K562 (cell line): ENCODE data around the gene RBM12. TPM values are rescaled to one million over a fixed set of nuclear protein-coding genes. Genes with fewer than 3 reads are reported as not detected.

Source experiments
- ASH1L ChIP-seq: fragments of 450-650 bp; IDR thresholded peaks from 2 replicates; pipeline ENCODE4 v1.6.1; 2018; ENCODE audit warnings: borderline replicate concordance, mild to moderate bottlenecking, low read depth; ENCODE audit not compliant: partially characterized antibody
- CBFA2T3 ChIP-seq: fragments of 450-650 bp; IDR thresholded peaks from 2 replicates; pipeline ENCODE4 v1.6.1; 2017
- FOXA3 ChIP-seq, 2 experiments: fragments of 450-650 bp in 1 of 2; sonication (generic) in 1 of 2; formaldehyde crosslinking; IDR thresholded peaks in 1 of 2; conservative IDR thresholded peaks in 1 of 2; 2 replicates each; pipeline versions ENCODE4 v1.4.0 to v1.8.0; 2020 to 2022; ENCODE audit warnings: mild to moderate bottlenecking in 2 of 2, missing genetic modification reagents in 1 of 2
- JUN ChIP-seq, 2 experiments: sonication (generic) in 1 of 2; formaldehyde crosslinking in 1 of 2; IDR thresholded peaks; 2 replicates each; pipeline versions ENCODE4 v1.6.1 to v1.8.0; 2012 to 2022; ENCODE audit warnings: borderline replicate concordance in 2 of 2, mild to moderate bottlenecking in 2 of 2, improper control_type of control experiment in 1 of 2, low read depth in 1 of 2, low read length in 1 of 2, missing genetic modification reagents in 1 of 2
- KHSRP ChIP-seq: fragments of 450-650 bp; IDR thresholded peaks from 2 replicates; pipeline ENCODE4 v1.6.1; 2017
- KLF6 ChIP-seq: fragments of 250-450 bp; sonication (Bioruptor Pico); IDR thresholded peaks from 2 replicates; pipeline ENCODE4 v1.4.0; 2020; ENCODE audit warnings: mild to moderate bottlenecking, moderate library complexity, borderline replicate concordance
- MXD1 ChIP-seq: fragments of 250-450 bp; sonication (Bioruptor Pico); IDR thresholded peaks from 2 replicates; pipeline ENCODE4 v1.8.0; 2021; ENCODE audit warnings: borderline replicate concordance, mild to moderate bottlenecking, moderate library complexity; ENCODE audit not compliant: poor library complexity, severe bottlenecking
- NCOA2 ChIP-seq, 2 experiments: fragments of 450-650 bp; IDR thresholded peaks; 2 replicates each; pipeline ENCODE4 v1.6.1; 2018; ENCODE audit warnings: mild to moderate bottlenecking in 2 of 2, moderate library complexity in 1 of 2; ENCODE audit not compliant: partially characterized antibody in 2 of 2
- NR0B1 ChIP-seq: fragments of 450-650 bp; IDR thresholded peaks from one replicate; pipeline ENCODE4 v1.6.1; 2018; ENCODE audit warnings: mild to moderate bottlenecking, moderate library complexity; ENCODE audit not compliant: partially characterized antibody
- NR1H2 ChIP-seq: sonication (generic); formaldehyde crosslinking; IDR thresholded peaks from 2 replicates; pipeline ENCODE4 v1.4.0; 2020; ENCODE audit warnings: mild to moderate bottlenecking, missing genetic modification reagents
- PHF20 ChIP-seq: fragments of 450-650 bp; IDR thresholded peaks from 2 replicates; pipeline ENCODE4 v1.6.1; 2018; ENCODE audit not compliant: partially characterized antibody
- PHF8 ChIP-seq: fragments of 200-600 bp; sonication (generic); IDR thresholded peaks from 2 replicates; pipeline ENCODE4 v1.6.1; 2012; ENCODE audit warnings: mixed run types, mild to moderate bottlenecking, inconsistent platforms, low read length, moderate library complexity, borderline replicate concordance
- POLR2A ChIP-seq: fragments of 450-650 bp; conservative IDR thresholded peaks from 2 replicates; pipeline ENCODE4 v1.6.1; 2016
- POLR3A ChIP-seq: IDR thresholded peaks from 2 replicates; pipeline ENCODE4 v1.6.1; 2011; ENCODE audit warnings: borderline replicate concordance, mild to moderate bottlenecking, moderate library complexity; ENCODE audit not compliant: insufficient read length, insufficient read depth; ENCODE audit errors: extremely low read depth
- RB1 ChIP-seq: fragments of 450-650 bp; IDR thresholded peaks from 2 replicates; pipeline ENCODE4 v1.6.1; 2017; ENCODE audit warnings: low read depth, mild to moderate bottlenecking
- RUNX1 ChIP-seq: sonication (generic); IDR thresholded peaks from 2 replicates; pipeline ENCODE4 v1.6.1; 2016; ENCODE audit warnings: antibody characterized with exemption, low read depth
- SETDB1 ChIP-seq: IDR thresholded peaks from one replicate; pipeline ENCODE4 v1.6.1; 2012; ENCODE audit warnings: low read length, control low read depth, inconsistent platforms
- SNRNP70 ChIP-seq: fragments of 200-400 bp; formaldehyde crosslinking; optimal IDR thresholded peaks from 2 replicates; pipeline ENCODE3; 2017; ENCODE audit warnings: low read depth, low read length
- SRSF9 ChIP-seq: fragments of 200-400 bp; formaldehyde crosslinking; IDR thresholded peaks from 2 replicates; pipeline ENCODE4 v1.6.1; 2017; ENCODE audit warnings: low read depth, low read length, borderline replicate concordance
- TAF9B ChIP-seq: fragments of 450-650 bp; IDR thresholded peaks from 2 replicates; pipeline ENCODE4 v1.6.1; 2018; ENCODE audit warnings: mild to moderate bottlenecking; ENCODE audit not compliant: partially characterized antibody
- TEAD4 ChIP-seq, 2 experiments: sonication (generic) in 1 of 2; formaldehyde crosslinking in 1 of 2; IDR thresholded peaks; 2 replicates each; pipeline versions ENCODE4 v1.6.1 to v1.8.0; 2012 to 2022; ENCODE audit warnings: borderline replicate concordance in 1 of 2, inconsistent platforms in 1 of 2, low read length in 1 of 2, mild to moderate bottlenecking in 1 of 2, missing genetic modification reagents in 1 of 2
- TOE1 ChIP-seq, 2 experiments: fragments of 450-650 bp in 1 of 2; sonication (generic) in 1 of 2; formaldehyde crosslinking in 1 of 2; IDR thresholded peaks; 2 replicates each; pipeline versions ENCODE4 v1.7.1 to v1.8.0; 2016 to 2022; ENCODE audit warnings: borderline replicate concordance in 2 of 2, mild to moderate bottlenecking in 2 of 2, antibody characterized with exemption in 1 of 2, inconsistent platforms in 1 of 2, low read depth in 1 of 2, missing genetic modification reagents in 1 of 2, moderate library complexity in 1 of 2
- TRIM24 ChIP-seq, 2 experiments: fragments of 450-650 bp; IDR thresholded peaks; 2 replicates each; pipeline ENCODE4 v1.6.1; 2016
- ZBTB7A ChIP-seq: IDR thresholded peaks from 2 replicates; pipeline ENCODE4 v1.6.1; 2011; ENCODE audit warnings: low read depth, mild to moderate bottlenecking, low read length, moderate library complexity, borderline replicate concordance; ENCODE audit not compliant: control insufficient read depth
- ZNF140 ChIP-seq: fragments of 250-450 bp; sonication (Bioruptor Pico); IDR thresholded peaks from 2 replicates; pipeline ENCODE4 v1.8.0; 2021; ENCODE audit warnings: moderate library complexity, mild to moderate bottlenecking, inconsistent platforms
- ZNF197 ChIP-seq: fragments of 200-800 bp; sonication (Bioruptor generic); IDR thresholded peaks from 2 replicates; pipeline ENCODE4 v1.6.1; 2016; ENCODE audit warnings: low read depth, missing genetic modification characterization, missing compliant biosample characterization
- ZNF586 ChIP-seq: fragments of 450-650 bp; formaldehyde crosslinking; conservative IDR thresholded peaks from 2 replicates; pipeline ENCODE4 v1.4.0; 2020; ENCODE audit warnings: mild to moderate bottlenecking, moderate library complexity
- polyA plus RNA-seq, 8 experiments: library from polyadenylated mRNA; depleted of rRNA in 4 of 8; stranded (reverse) in 5 of 8; unstranded in 3 of 8; fragments of >200 nt; fragmentation: Nextera tagmentation in 2 of 8; fragmentation: Illumina TruSeq in 1 of 8; extraction: Ambion mirVana in 2 of 8; extraction: Trizol in 1 of 8; gene quantifications; 2 replicates each; pipeline versions ENCODE4 v1.2.1 to v1.2.3, GENCODE V29; 2011 to 2014; ENCODE audit warnings: inconsistent platforms in 1 of 8, missing spikeins in 1 of 8
- total RNA-seq, 7 experiments: library from RNA; depleted of rRNA in 6 of 7; stranded (reverse); fragments of >200 nt in 6 of 7; fragmentation: Illumina TruSeq in 2 of 7; extraction: Trizol in 2 of 7; gene quantifications; 2 replicates each; pipeline versions ENCODE4 v1.2.1 to v1.2.3, GENCODE V29; 2011 to 2021; ENCODE audit warnings: low replicate concordance in 1 of 7

Gene RBM12
- total and polyA plus RNA-seq, 9 of the 15 experiments (the other 6 are each of a cell fraction or from before 2014, with no cell fraction given): 5.0 to 162 (median 73.3) TPM

- TF ChIP-seq MXD1 (CRISPR knock-in tag): no peak
- no peak for TF ChIP-seq FOXA3 (CRISPR knock-in tag; conservative IDR thresholded peaks at IDR 0.05 in 1 of 2, IDR thresholded peaks at IDR 0.05 in 1 of 2)
- no peak for TF ChIP-seq RUNX1
- TF ChIP-seq ZBTB7A: peak; percentile 39; the same call in 1 of the 2 replicates
- TF ChIP-seq JUN (IDR thresholded peaks at IDR 0.05; ENCODE audit: borderline replicate concordance, low read depth, low read length): no peak
- no peak for TF ChIP-seq JUN (CRISPR knock-in tag; IDR thresholded peaks at IDR 0.05; ENCODE audit: borderline replicate concordance)
- TF ChIP-seq TOE1 (IDR thresholded peaks at IDR 0.05; ENCODE audit: borderline replicate concordance): peak; percentile 58
- TF ChIP-seq TOE1 (CRISPR knock-in tag; IDR thresholded peaks at IDR 0.05; ENCODE audit: borderline replicate concordance, low read depth): no peak
- peak; percentile 90 for TF ChIP-seq NR1H2
- TF ChIP-seq SRSF9: no peak
- TF ChIP-seq NR0B1: no peak
- peak; percentile 69 for TF ChIP-seq RB1
- TF ChIP-seq KLF6 (CRISPR knock-in tag): peak; percentile 37; the same call in 1 of the 2 replicates
- TF ChIP-seq TAF9B: peak; percentile 89
- peak in 1 of 2 experiments; percentile 10; a peak in 1 of 4 replicates for TF ChIP-seq TRIM24 (IDR thresholded peaks at IDR 0.05)
- TF ChIP-seq KHSRP: no peak
- peak; percentile 81 for TF ChIP-seq PHF20
- peak; percentile 72 for TF ChIP-seq TEAD4 (IDR thresholded peaks at IDR 0.05; ENCODE audit: low read length)
- TF ChIP-seq TEAD4 (CRISPR knock-in tag; IDR thresholded peaks at IDR 0.05; ENCODE audit: borderline replicate concordance): no peak
- peak; percentile 41 for TF ChIP-seq ASH1L
- no peak for TF ChIP-seq ZNF586 (CRISPR knock-in tag)
- no peak for TF ChIP-seq NCOA2 (IDR thresholded peaks at IDR 0.05; ENCODE audit: partially characterized antibody in 2 of 2)
- 0 out of 2 replicates have a peak, but pooled peaks have one; percentile 53 for TF ChIP-seq ZNF197 (CRISPR knock-in tag)
- peak; percentile 23 for TF ChIP-seq SETDB1
- peak; percentile 97 for TF ChIP-seq POLR2A
- no peak for TF ChIP-seq SNRNP70
- TF ChIP-seq POLR3A: no peak
- TF ChIP-seq ZNF140 (CRISPR knock-in tag): no peak
- TF ChIP-seq PHF8: peak; percentile 98
- TF ChIP-seq CBFA2T3: no peak
Observed at GRCh38 chr20:35664466-35665206, at the start of gene RBM12, which contains the start of gene CPNE1 (continued).
